GM15510 (cell line): ENCODE results near the gene SLC22A7.

Source experiments
- POLR2A ChIP-seq: IDR thresholded peaks from 3 replicates; pipeline ENCODE4 v1.6.1; 2011; ENCODE audit warnings: borderline replicate concordance; ENCODE audit not compliant: insufficient read length; ENCODE audit errors: extremely low read depth

Gene SLC22A7

DNA sequence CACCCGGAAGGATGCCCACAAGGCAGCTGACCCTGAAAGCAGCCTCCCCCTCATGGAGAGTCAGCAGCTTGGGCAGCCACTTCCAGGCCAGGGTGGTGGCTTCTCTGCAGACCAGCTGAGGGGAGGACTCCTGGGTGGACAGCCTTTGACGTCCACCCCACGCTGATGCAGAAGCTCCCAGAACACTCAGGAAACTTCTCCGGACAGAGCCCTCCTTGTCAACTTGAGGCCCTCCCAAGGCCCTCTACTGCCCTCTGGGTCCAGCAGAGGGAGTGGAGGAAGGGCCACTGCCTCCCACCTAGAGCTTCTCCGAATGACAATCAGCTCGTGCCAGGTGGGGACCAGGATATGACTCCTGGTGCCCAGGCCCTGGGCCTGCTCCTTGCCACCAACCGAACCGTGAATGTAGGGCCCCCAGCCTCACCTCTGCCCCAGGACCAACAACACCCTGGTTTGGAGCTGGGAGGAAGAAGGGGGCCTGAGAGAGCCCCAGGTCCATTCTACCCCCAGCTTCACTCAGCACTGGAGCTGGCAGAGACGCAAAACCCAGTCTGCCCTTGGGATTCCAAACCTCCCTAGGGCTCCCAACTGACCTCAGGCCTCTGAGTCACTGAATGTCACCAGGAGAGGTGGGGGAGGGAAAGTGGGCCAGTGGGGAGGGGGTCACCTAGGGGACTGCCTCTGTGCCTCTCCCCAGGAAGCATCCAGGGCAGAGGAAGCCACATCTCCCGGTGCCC lies 10.9 kb upstream of the SLC22A7 start:
- no peak for TF ChIP-seq POLR2A

DNA sequence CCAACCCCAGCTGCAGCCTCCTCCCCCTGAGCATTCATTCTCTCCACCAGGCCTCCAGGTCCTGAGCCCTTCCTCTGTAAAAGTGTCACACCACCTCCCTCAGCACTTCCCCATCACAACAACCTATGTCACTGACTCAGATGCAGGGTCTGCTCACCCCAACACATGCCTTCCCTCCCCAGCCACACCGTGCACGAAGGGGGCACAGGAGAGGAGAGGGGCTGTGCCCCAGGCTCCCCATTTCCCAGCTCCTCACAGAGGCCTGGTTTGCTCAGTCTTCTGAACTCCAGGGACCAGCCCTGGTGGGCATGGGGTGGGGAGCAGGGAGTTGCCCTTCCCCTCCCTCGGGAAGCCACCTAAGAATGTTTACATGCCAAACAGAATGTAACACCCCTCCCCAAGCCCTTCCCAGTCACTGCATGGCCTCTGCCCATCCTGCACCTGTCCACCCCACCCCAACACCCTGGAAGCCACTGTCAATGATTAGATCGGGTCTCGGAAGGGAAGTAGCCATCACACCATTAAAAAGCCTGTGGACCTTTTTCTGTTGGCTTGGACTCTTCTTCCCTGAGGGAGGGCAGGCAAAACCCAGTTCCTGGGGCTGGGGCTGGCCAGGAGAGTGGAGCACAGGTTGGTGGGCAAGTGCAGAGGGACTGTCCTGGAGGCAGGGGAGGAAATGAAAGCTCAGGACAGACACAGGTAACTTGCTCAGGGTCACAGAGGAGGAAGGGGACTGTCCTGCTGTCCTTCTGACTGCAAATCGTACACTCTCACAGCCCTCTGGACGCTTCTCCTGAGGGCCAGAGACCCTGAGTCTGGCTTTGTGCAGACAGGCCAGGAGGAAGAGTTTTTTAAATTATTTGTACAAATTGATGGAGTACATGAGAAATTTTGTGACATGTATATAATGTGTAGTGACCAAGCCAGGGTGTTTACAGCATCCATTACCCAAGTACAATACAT lies 10.1 kb upstream of the SLC22A7 start:
- no peak for TF ChIP-seq POLR2A

DNA sequence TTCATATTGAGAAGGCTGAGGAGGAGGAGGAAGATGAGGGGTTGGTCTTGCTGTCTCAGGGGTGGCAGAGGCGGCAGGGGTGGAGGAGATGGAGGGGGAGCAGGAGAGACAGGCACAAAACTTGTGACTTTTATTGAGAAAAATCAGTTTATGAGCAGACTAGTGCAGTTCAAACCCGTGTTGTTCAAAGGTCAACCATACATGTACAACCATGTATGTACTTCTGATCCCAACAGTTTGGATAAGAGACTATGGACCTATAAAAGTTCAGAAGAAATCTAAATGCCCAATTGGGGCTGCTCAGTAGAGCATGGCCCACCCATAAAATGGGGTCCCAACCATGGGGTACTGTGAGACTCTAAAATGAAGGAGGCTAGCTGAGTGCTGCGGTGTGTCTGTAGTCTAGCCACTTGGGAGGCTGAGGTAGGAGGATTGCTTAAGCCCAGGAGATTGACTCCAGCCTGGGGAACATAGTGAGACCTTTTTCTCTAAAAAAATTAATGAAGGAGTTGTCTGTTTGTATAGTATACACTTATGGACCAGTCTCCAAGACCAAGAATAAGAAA lies 7.6 kb upstream of the SLC22A7 start:
- TF ChIP-seq POLR2A: no peak

DNA sequence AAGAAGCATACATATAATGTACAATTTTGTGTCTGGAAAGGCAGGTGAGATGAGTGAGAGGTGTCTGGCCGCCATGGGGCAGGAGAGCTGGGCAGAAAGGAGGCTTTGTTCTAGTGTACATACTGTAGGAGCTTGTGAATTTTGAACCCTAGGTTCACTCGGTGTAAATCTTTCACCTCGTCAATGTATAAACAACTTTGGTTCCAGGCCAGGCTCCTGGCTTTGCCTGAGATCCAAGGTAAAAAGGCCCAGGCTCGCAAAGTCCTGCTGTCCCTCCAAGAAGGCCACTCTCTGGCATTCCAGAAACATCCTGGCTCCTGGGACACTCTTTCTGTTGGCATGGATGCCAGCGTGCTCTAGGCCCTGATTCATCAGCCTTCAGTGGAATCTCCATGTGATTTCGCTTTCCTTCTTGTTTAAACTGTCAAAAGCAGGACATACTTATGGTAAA lies 7.1 kb upstream of the SLC22A7 start:
- no peak for TF ChIP-seq POLR2A

DNA sequence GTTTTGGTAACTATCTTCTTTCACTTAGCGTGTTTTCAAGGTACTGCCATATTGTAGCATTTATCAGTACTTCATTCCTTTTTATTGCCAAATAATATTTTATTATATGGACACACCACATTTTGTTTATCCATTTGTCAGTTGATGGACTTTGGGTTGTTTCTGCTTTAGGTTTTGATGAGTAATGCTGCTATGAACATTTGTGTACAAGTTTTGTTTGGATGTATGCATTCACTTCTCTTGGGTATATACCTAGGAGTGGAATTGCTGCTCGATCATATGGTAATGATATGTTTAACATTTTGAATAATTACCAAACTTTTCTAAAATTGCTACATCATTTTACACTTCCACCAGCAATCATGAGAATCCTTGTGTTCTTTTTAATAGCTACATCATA lies 6.4 kb upstream of the SLC22A7 start:
- no peak for TF ChIP-seq POLR2A

DNA sequence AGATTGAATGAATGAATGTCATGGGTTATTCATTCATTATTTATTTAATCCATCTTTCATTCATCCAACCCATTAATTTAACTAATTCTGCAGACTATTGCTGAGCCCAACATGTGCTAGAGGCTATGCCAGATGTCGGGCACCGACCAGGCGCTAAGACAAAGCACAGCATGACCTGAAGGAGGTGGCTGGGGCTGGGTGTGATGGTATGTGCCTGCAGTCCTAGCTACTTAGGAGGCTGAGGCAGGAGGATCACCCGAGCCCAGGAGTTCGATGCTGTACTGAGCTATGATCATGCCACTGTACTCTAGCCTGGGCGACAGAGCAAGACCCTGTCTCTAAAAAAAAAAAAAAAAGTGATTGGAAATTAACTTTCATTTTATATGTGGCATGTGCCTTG lies 5.7 kb upstream of the SLC22A7 start:
- no peak for TF ChIP-seq POLR2A

DNA sequence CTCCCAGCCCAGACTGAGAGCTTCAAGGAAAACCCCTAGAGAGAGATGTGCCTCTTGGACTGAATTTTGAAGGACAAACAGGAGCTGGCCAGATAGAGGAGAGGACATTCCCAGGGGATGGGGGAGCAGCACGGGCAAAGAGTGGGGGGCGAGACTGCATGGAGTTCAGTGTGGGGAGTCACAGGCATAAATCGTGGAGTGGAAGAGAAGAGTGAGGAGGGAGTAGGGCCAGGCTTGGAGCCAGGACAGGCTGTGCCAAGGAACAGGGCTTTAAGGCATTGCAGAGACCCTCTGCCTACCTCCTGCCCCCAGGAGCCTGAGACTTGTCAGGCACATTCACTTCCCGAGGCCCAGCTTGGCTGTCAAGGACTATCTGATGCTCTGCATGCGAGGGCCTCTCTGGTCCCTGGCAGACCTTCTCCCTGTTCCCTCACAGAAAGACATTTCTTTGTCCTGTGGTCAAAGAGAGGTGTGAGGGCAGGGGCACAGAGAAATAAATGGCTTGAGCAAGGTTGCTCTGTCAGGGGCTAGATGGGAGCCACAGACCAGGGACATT lies 5.2 kb upstream of the SLC22A7 start:
- TF ChIP-seq POLR2A: no peak

DNA sequence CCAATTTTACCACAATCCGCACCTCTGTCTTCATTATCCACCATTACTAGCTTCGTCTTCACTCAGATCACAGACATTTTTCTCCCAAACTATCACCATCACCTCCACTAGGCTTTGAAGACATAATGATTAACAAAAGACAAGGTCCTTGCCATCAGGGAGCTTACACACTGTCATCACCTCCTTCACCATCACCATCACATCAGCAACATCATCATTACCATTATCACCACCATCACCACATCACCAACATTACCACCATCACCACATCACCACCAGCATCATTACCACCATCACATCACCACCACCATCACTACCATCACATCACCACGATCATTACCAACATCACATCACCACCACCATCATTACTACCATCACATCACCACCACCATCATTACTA lies 4.4 kb upstream of the SLC22A7 start:
- no peak for TF ChIP-seq POLR2A

DNA sequence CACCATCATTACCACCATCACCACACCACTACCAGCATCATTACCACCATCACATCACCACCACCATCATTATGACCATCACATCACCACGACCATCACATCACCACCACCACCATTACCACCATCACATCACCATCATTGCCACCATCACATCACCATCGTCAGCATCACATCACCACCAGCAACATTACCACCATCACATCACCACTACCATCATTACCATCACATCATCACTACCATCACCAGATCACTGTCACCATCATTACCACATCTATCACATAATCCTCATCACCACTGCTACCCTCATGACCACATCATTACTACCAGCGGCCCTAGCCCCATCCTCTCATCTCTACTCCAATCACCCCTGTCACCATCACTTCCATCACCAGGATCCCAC lies 3.5 kb upstream of the SLC22A7 start:
- no peak for TF ChIP-seq POLR2A

DNA sequence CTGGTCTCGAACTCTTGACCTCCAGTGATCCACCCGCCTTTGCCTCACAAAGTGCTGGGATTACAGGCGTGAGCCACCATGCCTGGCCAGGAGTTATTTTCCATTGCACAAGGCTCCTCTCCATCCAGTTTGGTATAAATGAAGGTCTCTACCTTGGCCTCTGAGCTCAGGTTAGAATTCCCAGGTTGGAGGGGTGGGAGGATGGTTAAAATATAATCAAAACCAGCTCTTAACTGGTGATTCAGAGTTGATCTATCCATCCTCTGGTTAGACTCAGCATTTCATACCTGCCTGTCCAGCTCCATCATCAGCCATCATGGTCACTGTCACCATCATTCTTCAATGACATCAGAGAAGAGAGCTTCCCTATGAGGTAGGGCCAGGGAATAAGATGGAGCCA lies 2.6 kb upstream of the SLC22A7 start:
- TF ChIP-seq POLR2A: no peak

DNA sequence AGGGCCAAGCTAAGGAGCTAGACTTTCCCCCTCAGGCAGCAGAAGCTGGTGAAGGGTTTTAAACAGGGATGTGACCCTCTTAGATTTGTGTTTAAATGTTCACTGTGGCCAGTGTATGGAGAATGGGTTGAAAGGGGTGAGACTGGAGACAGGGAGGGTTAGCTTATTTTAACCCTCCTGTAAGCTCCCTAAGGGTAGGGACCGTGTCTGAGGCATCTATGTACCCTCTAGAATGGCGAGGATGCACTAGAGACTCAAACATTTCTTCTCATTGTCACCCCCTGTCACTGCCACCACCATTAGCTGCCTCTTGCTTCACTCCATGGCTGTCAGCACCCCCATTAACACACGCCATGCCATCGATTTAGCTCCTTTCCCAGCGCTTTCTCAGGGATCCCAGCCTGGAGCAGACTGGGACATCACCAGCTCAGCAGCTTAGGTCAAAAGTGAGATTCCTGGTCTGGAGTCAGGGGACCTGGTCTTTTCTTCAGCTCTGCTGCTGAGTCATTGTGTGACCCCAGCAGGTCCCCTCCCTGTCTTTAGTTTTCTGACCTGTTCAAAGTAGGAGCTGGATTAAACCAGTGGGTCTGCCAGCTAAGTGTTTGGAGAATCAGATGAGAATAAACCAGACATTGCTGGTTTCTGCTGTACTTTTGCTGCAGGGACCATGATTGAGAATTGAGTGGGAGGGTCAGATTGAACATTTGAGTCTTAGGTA lies 1.1 kb upstream of the SLC22A7 start:
- TF ChIP-seq POLR2A: no peak

DNA sequence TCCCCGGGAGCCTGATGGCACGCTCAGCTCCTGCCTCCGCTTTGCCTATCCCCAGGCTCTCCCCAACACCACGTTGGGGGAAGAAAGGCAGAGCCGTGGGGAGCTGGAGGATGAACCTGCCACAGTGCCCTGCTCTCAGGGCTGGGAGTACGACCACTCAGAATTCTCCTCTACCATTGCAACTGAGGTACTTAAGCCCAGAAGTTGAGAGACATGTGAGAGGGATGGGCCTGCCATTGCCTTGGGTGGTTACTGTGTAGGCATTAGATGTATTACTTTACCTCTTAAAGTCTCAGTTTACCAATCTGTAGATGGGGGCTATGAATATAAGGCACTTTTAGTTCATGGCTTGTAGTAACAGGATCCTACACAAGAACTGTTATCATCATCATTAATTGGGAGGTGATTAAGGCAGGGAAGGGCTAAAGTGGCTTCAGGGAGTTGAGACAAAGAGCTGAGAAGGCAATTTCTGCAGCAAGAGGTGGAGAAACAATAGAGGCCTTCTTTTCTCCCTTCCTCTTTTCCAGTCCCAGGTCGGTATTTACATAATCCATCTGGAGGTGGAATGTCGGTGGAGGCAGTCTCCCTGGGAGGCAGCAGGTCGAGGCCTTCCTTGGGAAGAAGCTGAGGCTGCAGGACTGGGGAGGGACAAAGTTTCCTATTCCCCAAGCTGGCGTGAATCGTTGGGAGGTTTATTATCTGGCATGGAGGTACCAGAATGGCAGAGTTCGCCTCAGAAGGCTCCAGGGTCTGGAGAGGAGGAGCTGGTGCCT lies 691 bp downstream of the SLC22A7 start:
- no peak for TF ChIP-seq POLR2A

DNA sequence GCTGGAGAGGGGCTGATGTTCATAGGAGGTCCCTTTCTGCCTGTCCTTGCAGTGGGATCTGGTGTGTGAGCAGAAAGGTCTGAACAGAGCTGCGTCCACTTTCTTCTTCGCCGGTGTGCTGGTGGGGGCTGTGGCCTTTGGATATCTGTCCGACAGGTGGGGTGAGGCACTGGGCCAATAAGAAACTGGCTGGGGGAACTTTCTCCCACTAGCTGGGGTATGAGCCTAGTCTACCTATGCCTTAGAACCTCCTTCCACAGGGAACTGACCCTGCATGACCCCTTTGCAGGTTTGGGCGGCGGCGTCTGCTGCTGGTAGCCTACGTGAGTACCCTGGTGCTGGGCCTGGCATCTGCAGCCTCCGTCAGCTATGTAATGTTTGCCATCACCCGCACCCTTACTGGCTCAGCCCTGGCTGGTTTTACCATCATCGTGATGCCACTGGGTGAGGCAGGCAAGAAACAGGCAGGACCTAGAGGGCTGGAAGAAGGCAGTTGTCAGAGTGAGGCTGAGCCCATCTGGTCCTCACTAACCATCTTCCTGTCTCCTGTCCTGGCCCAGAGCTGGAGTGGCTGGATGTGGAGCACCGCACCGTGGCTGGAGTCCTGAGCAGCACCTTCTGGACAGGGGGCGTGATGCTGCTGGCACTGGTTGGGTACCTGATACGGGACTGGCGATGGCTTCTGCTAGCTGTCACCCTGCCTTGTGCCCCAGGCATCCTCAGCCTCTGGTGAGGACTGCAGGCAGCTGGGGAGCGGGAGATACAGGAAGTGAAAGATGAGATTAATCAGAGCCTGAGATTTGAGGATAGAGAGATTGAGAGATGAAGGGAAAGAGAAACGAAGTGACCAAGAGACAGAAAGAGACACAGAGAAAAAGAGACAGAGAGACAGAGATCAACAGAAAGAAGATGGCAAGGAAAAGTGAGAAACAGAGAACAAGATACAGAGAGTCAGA lies 1.6 kb downstream of the SLC22A7 start:
- no peak for TF ChIP-seq POLR2A
